Measurements from ENCODE around the gene TMEM44.

GRCh38 chr3:194548346-194549321 is 84.6 kb downstream of the TMEM44 start:
- no peak for TF ChIP-seq RARB (CRISPR knock-in tag; IDR thresholded peaks at IDR 0.05)
- no peak for TF ChIP-seq ARNTL (CRISPR knock-in tag; IDR thresholded peaks at IDR 0.05; ENCODE audit: borderline replicate concordance, low read depth)
- no peak for TF ChIP-seq TSHZ2 (CRISPR knock-in tag; IDR thresholded peaks at IDR 0.05)
- TF ChIP-seq OSR1 (CRISPR knock-in tag; IDR thresholded peaks at IDR 0.05), result no peak
- no peak for TF ChIP-seq CREB5 (CRISPR knock-in tag; IDR thresholded peaks at IDR 0.05; ENCODE audit: low read depth)
- no peak for TF ChIP-seq ZFP3 (CRISPR knock-in tag; IDR thresholded peaks at IDR 0.05)
- no peak for TF ChIP-seq PATZ1 (CRISPR knock-in tag; IDR thresholded peaks at IDR 0.05; ENCODE audit: borderline replicate concordance)
- no peak for TF ChIP-seq CSRNP3 (CRISPR knock-in tag; IDR thresholded peaks at IDR 0.05)

Data from SK-N-SH treated with all-trans-retinoic acid at 6 μM for 48 hours (cell line).